K562 (cell line): ENCODE data around the gene ENOX2. TPM values are rescaled to one million over a fixed set of nuclear protein-coding genes. Genes with fewer than 3 reads are reported as not detected.

ENCODE experiments used
- ATAC-seq: fragments of 200-7000 bp; cut with Tn5 transposase; 3 replicates; pipeline ENCODE4 v1.9.1; 2020; ENCODE audit warnings: moderate library complexity
- BruUV-seq: library from RNA; stranded (reverse); fragments of 400-500 nt; replicated peaks from 2 replicates; lab custom pipeline; 2021; lab: Mats Ljungman, UMichigan
- CTCF ChIA-PET: fragments of 300-600 bp; formaldehyde crosslinking; extraction: SDS; loops from one replicate; lab custom pipeline; 2021; ENCODE audit warnings: low intra/inter-chr PET ratio; lab: Yijun Ruan, JAX
- POLR2A ChIA-PET: fragments of 300-600, 350-650 bp; sonication (Branson Sonifier 250); formaldehyde crosslinking; extraction: SDS; loops from one replicate; lab custom pipeline; 2021; ENCODE audit warnings: antibody characterized with exemption, inconsistent platforms; lab: Yijun Ruan, JAX
- DNase-seq, 4 experiments: peaks; one replicate each; pipeline versions ENCODE4 v3.0.0 to v3.0.0-alpha.2; 2011 to 2018; ENCODE audit warnings: low spot score in 3 of 4, mixed read lengths in 3 of 4; ENCODE audit errors: extremely low read depth in 1 of 4
- FAIRE-seq: peaks from 2 replicates; lab custom pipeline; 2011; peaks lifted over from hg19 to GRCh38; lab: Jason Lieb, UNC
- H2AFZ ChIP-seq: 2 replicates; pipeline ENCODE4 v1.6.0; 2011; ENCODE audit warnings: low read depth, low read length, control low read depth, inconsistent platforms
- H3K27ac ChIP-seq: fragments of 200-600 bp; 3 replicates; pipeline ENCODE4 v1.8.0; 2011; ENCODE audit warnings: low read depth, mild to moderate bottlenecking, control low read depth, inconsistent platforms, low read length, moderate library complexity, mixed read lengths; ENCODE audit errors: extremely low read depth
- H3K27me3 ChIP-seq, 2 experiments: fragments of 300-600 bp in 1 of 2; 2 replicates in 1 of 2; 3 replicates in 1 of 2; pipeline versions ENCODE4 v1.6.0 to v1.8.0; 2011; ENCODE audit warnings: inconsistent platforms in 2 of 2, low read length in 2 of 2, mild to moderate bottlenecking in 1 of 2, mixed read lengths in 1 of 2, moderate library complexity in 1 of 2; ENCODE audit not compliant: control insufficient read depth in 2 of 2, insufficient read depth in 2 of 2
- H3K36me3 ChIP-seq: fragments of 300-600 bp; 3 replicates; pipeline ENCODE4 v1.8.0; 2011; ENCODE audit warnings: mild to moderate bottlenecking, low read length, inconsistent platforms; ENCODE audit not compliant: control insufficient read depth, insufficient read depth
- H3K4me1 ChIP-seq, 2 experiments: fragments of 200-600 bp in 1 of 2; replicated peaks in 1 of 2; 2 replicates in 1 of 2; 3 replicates in 1 of 2; pipeline versions ENCODE4 v1.5.1 to v1.8.0; 2011; ENCODE audit warnings: inconsistent platforms in 2 of 2, low read length in 2 of 2, mild to moderate bottlenecking in 1 of 2, mixed read lengths in 1 of 2, moderate library complexity in 1 of 2; ENCODE audit not compliant: control insufficient read depth in 2 of 2, insufficient read depth in 2 of 2
- H3K4me2 ChIP-seq: 2 replicates; pipeline ENCODE4 v1.6.1; 2011; ENCODE audit warnings: low read length, control low read depth, inconsistent platforms, mixed read lengths; ENCODE audit not compliant: insufficient read depth
- H3K4me3 ChIP-seq: fragments of 200-600 bp; sonication (generic), shearing (Covaris generic); 2 replicates; pipeline ENCODE4 v1.5.1; 2016; ENCODE audit warnings: control low read depth, inconsistent platforms
- H3K79me2 ChIP-seq: fragments of 200-600 bp; 3 replicates; pipeline ENCODE4 v1.8.0; 2011; ENCODE audit warnings: low read length, inconsistent platforms; ENCODE audit not compliant: control insufficient read depth, insufficient read depth
- H3K9ac ChIP-seq, 2 experiments: 2 replicates each; pipeline versions ENCODE4 v1.6.0 to v1.6.1; 2011; ENCODE audit warnings: low read depth in 2 of 2, low read length in 2 of 2, control low read depth in 1 of 2, inconsistent platforms in 1 of 2, mild to moderate bottlenecking in 1 of 2, mixed read lengths in 1 of 2; ENCODE audit not compliant: insufficient read depth in 1 of 2
- H3K9me1 ChIP-seq: one replicate; pipeline ENCODE4 v1.6.0; 2011; ENCODE audit warnings: inconsistent platforms, mild to moderate bottlenecking, low read length, moderate library complexity; ENCODE audit not compliant: control insufficient read depth, insufficient read depth
- H3K9me3 ChIP-seq: replicated peaks from 2 replicates; pipeline ENCODE4 v1.5.1; 2011; ENCODE audit warnings: low read depth, low read length, inconsistent platforms; ENCODE audit not compliant: control insufficient read depth, insufficient read depth
- H4K20me1 ChIP-seq: replicated peaks from 2 replicates; pipeline ENCODE4 v1.6.1; 2011; ENCODE audit warnings: low read length, inconsistent platforms, mixed read lengths; ENCODE audit not compliant: control insufficient read depth, insufficient read depth
- ARID1B ChIP-seq: fragments of 450-650 bp; IDR thresholded peaks from 2 replicates; pipeline ENCODE4 v1.6.1; 2016; ENCODE audit warnings: antibody characterized with exemption, mild to moderate bottlenecking, inconsistent platforms
- ATF3 ChIP-seq, 2 experiments: fragments of 450-650 bp in 1 of 2; sonication (generic) in 1 of 2; formaldehyde crosslinking in 1 of 2; IDR thresholded peaks in 1 of 2; conservative IDR thresholded peaks in 1 of 2; 2 replicates each; pipeline versions ENCODE4 v1.6.1 to v1.8.1; 2016 to 2023; ENCODE audit warnings: mild to moderate bottlenecking in 2 of 2, moderate library complexity in 2 of 2, inconsistent platforms in 1 of 2, missing genetic modification reagents in 1 of 2
- CREBBP ChIP-seq: IDR thresholded peaks from one replicate; pipeline ENCODE4 v1.6.1; 2012; ENCODE audit warnings: low read depth, mild to moderate bottlenecking, control low read depth, inconsistent platforms, low read length
- DPF2 ChIP-seq: fragments of 450-650 bp; IDR thresholded peaks from 2 replicates; pipeline ENCODE4 v1.6.1; 2016
- FOSL1 ChIP-seq: fragments of 200-800 bp; sonication (Bioruptor generic); conservative IDR thresholded peaks from 2 replicates; pipeline ENCODE4 v1.6.1; 2016; ENCODE audit warnings: missing genetic modification characterization, missing compliant biosample characterization
- FOXK2 ChIP-seq, 2 experiments: fragments of 450-650 bp; IDR thresholded peaks in 1 of 2; conservative IDR thresholded peaks in 1 of 2; 2 replicates each; pipeline ENCODE4 v1.6.1; 2016; ENCODE audit warnings: low read depth in 2 of 2, mild to moderate bottlenecking in 1 of 2
- JUND ChIP-seq, 2 experiments: IDR thresholded peaks; 2 replicates in 1 of 2; 3 replicates in 1 of 2; pipeline ENCODE4 v1.6.1; 2011; ENCODE audit warnings: borderline replicate concordance in 2 of 2, low read depth in 2 of 2, low read length in 2 of 2, improper control_type of control experiment in 1 of 2, missing biosample characterization in 1 of 2, missing genetic modification characterization in 1 of 2, missing genetic modification reagents in 1 of 2
- L3MBTL2 ChIP-seq: fragments of 450-650 bp; IDR thresholded peaks from 2 replicates; pipeline ENCODE4 v1.6.1; 2016; ENCODE audit warnings: mild to moderate bottlenecking, moderate library complexity
- MTA1 ChIP-seq: fragments of 450-650 bp; IDR thresholded peaks from 2 replicates; pipeline ENCODE4 v1.6.1; 2017; ENCODE audit warnings: borderline replicate concordance
- PBX2 ChIP-seq, 2 experiments: IDR thresholded peaks in 1 of 2; conservative IDR thresholded peaks in 1 of 2; 2 replicates each; pipeline ENCODE4 v1.6.1; 2016; ENCODE audit warnings: low read depth in 2 of 2, mild to moderate bottlenecking in 1 of 2, missing compliant biosample characterization in 1 of 2, missing genetic modification characterization in 1 of 2, moderate library complexity in 1 of 2
- PHF8 ChIP-seq: fragments of 200-600 bp; sonication (generic); IDR thresholded peaks from 2 replicates; pipeline ENCODE4 v1.6.1; 2012; ENCODE audit warnings: mixed run types, mild to moderate bottlenecking, inconsistent platforms, low read length, moderate library complexity, borderline replicate concordance
- POLR2H ChIP-seq: IDR thresholded peaks from 2 replicates; pipeline ENCODE4 v1.6.1; 2016; ENCODE audit warnings: missing genetic modification characterization, low read depth, mild to moderate bottlenecking, control low read depth, missing compliant biosample characterization, moderate library complexity
- SMARCA4 ChIP-seq: fragments of 450-650 bp; IDR thresholded peaks from 2 replicates; pipeline ENCODE4 v1.6.1; 2016
- ZNF347 ChIP-seq: fragments of 450-650 bp; formaldehyde crosslinking; IDR thresholded peaks from 2 replicates; pipeline ENCODE4 v1.4.0; 2020; ENCODE audit warnings: low read depth, mild to moderate bottlenecking, moderate library complexity
- WGBS: fragments of 100-300 bp; shearing (Covaris generic); methylation state at CpG from one replicate; pipeline ENCODE4 v1.1.6; 2016; ENCODE audit warnings: low coverage, mixed read lengths; ENCODE audit not compliant: insufficient coverage; ENCODE audit errors: missing lambda C conversion rate; 5-methylcytosine and 5-hydroxymethylcytosine counted together
- in situ Hi-C: fragments of 300-500 bp; cut with MboI; formaldehyde crosslinking; loops from 4 replicates; pipeline ENCODE4 v1.15.0; 2018; ENCODE audit warnings: inconsistent platforms, mixed read lengths
- intact Hi-C: fragments of 100-400 bp; cut with micrococcal nuclease; formaldehyde crosslinking; loops from 2 replicates; pipeline ENCODE4 v1.14.2; 2022
- polyA plus RNA-seq, 8 experiments: library from polyadenylated mRNA; depleted of rRNA in 4 of 8; stranded (reverse) in 5 of 8; unstranded in 3 of 8; fragments of >200 nt; fragmentation: Nextera tagmentation in 2 of 8; fragmentation: Illumina TruSeq in 1 of 8; extraction: Ambion mirVana in 2 of 8; extraction: Trizol in 1 of 8; gene quantifications; 2 replicates each; pipeline versions ENCODE4 v1.2.1 to v1.2.3, GENCODE V29; 2011 to 2014; ENCODE audit warnings: inconsistent platforms in 1 of 8, missing spikeins in 1 of 8
- total RNA-seq, 7 experiments: library from RNA; depleted of rRNA in 6 of 7; stranded (reverse); fragments of >200 nt in 6 of 7; fragmentation: Illumina TruSeq in 2 of 7; extraction: Trizol in 2 of 7; gene quantifications; 2 replicates each; pipeline versions ENCODE4 v1.2.1 to v1.2.3, GENCODE V29; 2011 to 2021; ENCODE audit warnings: low replicate concordance in 1 of 7

ENOX2 gene
- total and polyA plus RNA-seq, 9 of the 15 experiments (the other 6 are each of a cell fraction or from before 2014, with no cell fraction given), result 6.1 to 24.0 (median 13.8) TPM

GRCh38 chrX:130705591-130705990 lies 197.4 kb downstream of the ENOX2 start (continued):
- peak in 1 of 2 experiments; percentile 46; a peak in 1 of 4 replicates for TF ChIP-seq FOXK2 (conservative IDR thresholded peaks at IDR 0.05 in 1 of 2, IDR thresholded peaks at IDR 0.05 in 1 of 2; ENCODE audit: low read depth in 2 of 2)
- TF ChIP-seq ZNF347 (CRISPR knock-in tag), result no peak
- TF ChIP-seq CREBBP, result no peak
- peak; percentile 42; the same call in 1 of the 2 replicates for TF ChIP-seq L3MBTL2

DNA sequence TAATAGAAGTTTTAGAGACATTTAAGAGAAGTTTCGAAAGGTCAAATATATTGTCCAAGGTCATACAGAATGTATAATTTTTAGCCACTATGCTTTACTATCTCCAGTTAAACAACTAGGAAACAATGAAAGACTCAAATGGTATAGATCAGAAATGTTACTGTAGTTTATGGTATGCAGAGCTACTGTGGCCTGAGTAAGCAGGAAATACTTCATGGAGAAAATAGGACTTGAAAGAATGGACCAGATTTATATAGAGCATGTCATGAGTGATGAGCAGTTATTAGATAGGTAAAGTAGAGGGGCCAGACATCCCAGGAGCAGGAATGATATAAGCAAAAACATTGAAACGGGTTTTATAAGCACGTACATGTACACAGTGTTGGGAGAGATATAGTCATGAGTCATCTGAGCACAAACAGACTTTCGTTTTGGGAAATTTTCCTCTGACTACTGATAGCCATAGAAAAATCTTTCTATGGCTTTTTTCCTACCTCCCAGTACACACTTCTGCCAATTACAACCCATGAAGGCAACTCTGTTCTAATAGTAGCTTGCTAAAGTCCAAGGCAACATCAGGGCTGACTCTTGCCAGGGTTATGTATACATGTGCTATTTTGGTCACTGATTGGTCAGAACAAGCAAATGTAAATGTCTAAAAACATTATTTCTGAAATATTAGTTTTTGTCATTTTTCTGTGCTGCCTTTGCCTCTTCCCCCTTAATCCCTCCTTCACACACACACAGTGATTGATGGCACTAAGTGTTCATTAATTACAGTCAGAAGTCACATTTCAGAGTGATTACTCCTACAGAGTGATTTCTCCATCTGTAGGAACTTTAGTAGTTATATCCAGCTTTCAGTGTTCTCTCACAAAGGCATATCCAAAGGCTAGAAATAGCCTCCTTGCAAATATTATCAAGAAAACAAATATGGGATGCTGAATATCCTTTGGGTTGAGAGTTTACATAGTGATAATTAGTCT lies 198.7 kb downstream of the ENOX2 start:
- peak in 2 of 4 experiments; percentile 12 to 30 for DNase-seq
- Histone ChIP-seq H3K27me3 (no peaks in the 10 kb centered on the region), H3K36me3 (no peaks in the 10 kb centered on the region), H3K4me2 (peak overlapping the region; percentile 49), H3K9ac (peak overlapping the region in 1 of 2 experiments; percentile 41; a peak in 2 of 4 replicates), H4K20me1 (no peaks in the 10 kb centered on the region), H3K4me3 (no peak overlapping the region), H3K4me1 (peaks cover 2 to 26% of the 10 kb centered on the region in 2 experiments; a peak in 4 of 5 replicates), H3K79me2 (no peaks in the 10 kb centered on the region), H3K9me1 (no peaks in the 10 kb centered on the region), H3K9me3 (no peaks in the 10 kb centered on the region), H3K27ac (peak overlapping the region; percentile 66; the same call in 2 of the 3 replicates), H2AFZ (peak overlapping the region; percentile 38; the same call in 1 of the 2 replicates)
- WGBS, result 28% methylated on average over 4 of the region's 4 CpGs
- BruUV-seq, result no TSS peak
- ATAC-seq, result peak; percentile 77
- intact Hi-C loops (no loop called here), in situ Hi-C loops (no loop called here)
- ChIA-PET CTCF (no interaction called here), POLR2A (interaction anchor here (0.6 kb wide), 1 partner anchor 10 kb away, joined by 3 read pairs; no protein-coding TSS in a partner anchor)
- FAIRE-seq, result no peak
- TF ChIP-seq ARID1B (peak; percentile 60), JUND (IDR thresholded peaks at IDR 0.05; ENCODE audit: borderline replicate concordance, low read depth, low read length) (peak; percentile 79; the same call in 1 of the 2 replicates), JUND (tag; IDR thresholded peaks at IDR 0.05; ENCODE audit: borderline replicate concordance, low read depth, low read length) (peak; percentile 86), MTA1 (no peak), DPF2 (peak; percentile 47), ATF3 (IDR thresholded peaks at IDR 0.05) (peak; percentile 70), ATF3 (CRISPR knock-in tag; conservative IDR thresholded peaks at IDR 0.05) (no peak), POLR2H (tag) (no peak), PBX2 (CRISPR knock-in tag; IDR thresholded peaks at IDR 0.05; ENCODE audit: low read depth) (no peak), PBX2 (tag; conservative IDR thresholded peaks at IDR 0.05; ENCODE audit: low read depth) (peak; percentile 79), FOSL1 (tag) (peak; percentile 82), SMARCA4 (peak; percentile 61; the same call in 1 of the 2 replicates), PHF8 (no peak)
